Measurements from ENCODE around the gene DOC2B. TPM values are rescaled to one million over a fixed set of nuclear protein-coding genes. Genes with fewer than 3 reads are reported as not detected.

Gene DOC2B
- total and polyA plus RNA-seq, 2 experiments from 2014 or later = 0.42 to 3.8 TPM

DNA sequence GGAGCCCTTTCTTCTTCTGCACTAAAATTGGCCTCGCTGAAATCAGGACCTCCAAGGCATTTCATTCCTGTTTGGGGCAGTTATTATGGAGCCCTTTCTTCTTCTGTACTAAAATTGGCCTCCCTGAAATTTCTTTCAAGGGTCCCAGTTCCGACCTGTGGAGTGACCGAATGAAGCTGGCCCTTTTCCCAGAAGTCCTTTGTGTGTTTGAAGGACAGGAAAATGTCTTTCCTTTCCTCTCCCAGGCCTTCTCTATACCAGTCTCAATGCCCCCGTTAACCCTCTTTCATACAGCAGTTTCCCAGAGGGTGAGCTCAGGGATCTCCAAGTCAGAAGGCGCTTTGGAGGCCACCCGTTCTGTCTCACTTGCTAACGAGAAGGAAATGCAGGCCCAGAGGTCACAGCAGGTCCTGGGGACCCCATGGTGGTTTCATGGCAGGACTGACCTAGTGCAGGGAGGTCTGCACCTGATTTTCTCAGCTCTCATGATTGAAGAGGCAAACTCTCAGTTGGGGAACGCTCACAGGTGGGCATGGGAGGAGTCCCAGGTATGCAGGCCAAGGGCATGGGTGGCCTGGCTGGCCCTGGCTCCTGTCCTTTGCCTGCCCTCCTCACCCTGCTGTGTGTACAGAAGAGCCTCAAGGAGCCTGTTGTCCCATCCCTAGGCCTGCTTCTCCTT is 37.1 kb upstream of the DOC2B start:
- peaks cover 7% of the 10 kb centered on the region; the same call in 1 of the 3 replicates for H3K36me3 Mint-ChIP-seq (ENCODE audit: low read depth)
- no peak for ATAC-seq
- H2AFZ ChIP-seq = no peak overlapping the region

More for the DNA sequence above, 37.1 kb upstream of the DOC2B start:
- Histone ChIP-seq H3K4me3 (no peak overlapping the region), H3K4me2 (no peak overlapping the region), H3K27ac (ENCODE audit: low read depth) (no peak overlapping the region), H3K27me3 (ENCODE audit: insufficient read depth) (no peaks in the 10 kb centered on the region), H3K9me2 (ENCODE audit: insufficient read depth) (peaks cover 4% of the 10 kb centered on the region; the same call in 1 of the 2 replicates), H3K79me2 (replicated peaks; ENCODE audit: insufficient read depth) (no peaks in the 10 kb centered on the region), H3F3A (replicated peaks; ENCODE audit: low read depth) (no peaks in the 10 kb centered on the region), H4K20me1 (replicated peaks; ENCODE audit: insufficient read depth) (no peaks in the 10 kb centered on the region), H3K4me1 (ENCODE audit: insufficient read depth) (peaks cover 9% of the 10 kb centered on the region), H3K36me3 (ENCODE audit: insufficient read depth) (no peaks in the 10 kb centered on the region)
- H3K4me3 Mint-ChIP-seq = no peak overlapping the region
- no peak for DNase-seq (ENCODE audit: low spot score)
- no peaks in the 10 kb centered on the region; the same call in 2 of the 3 replicates for H3K9me3 Mint-ChIP-seq
- H3K27me3 Mint-ChIP-seq (ENCODE audit: insufficient read depth, low read depth, poor library complexity) = peaks cover 4% of the 10 kb centered on the region
- TF ChIP-seq, protein P1, sequence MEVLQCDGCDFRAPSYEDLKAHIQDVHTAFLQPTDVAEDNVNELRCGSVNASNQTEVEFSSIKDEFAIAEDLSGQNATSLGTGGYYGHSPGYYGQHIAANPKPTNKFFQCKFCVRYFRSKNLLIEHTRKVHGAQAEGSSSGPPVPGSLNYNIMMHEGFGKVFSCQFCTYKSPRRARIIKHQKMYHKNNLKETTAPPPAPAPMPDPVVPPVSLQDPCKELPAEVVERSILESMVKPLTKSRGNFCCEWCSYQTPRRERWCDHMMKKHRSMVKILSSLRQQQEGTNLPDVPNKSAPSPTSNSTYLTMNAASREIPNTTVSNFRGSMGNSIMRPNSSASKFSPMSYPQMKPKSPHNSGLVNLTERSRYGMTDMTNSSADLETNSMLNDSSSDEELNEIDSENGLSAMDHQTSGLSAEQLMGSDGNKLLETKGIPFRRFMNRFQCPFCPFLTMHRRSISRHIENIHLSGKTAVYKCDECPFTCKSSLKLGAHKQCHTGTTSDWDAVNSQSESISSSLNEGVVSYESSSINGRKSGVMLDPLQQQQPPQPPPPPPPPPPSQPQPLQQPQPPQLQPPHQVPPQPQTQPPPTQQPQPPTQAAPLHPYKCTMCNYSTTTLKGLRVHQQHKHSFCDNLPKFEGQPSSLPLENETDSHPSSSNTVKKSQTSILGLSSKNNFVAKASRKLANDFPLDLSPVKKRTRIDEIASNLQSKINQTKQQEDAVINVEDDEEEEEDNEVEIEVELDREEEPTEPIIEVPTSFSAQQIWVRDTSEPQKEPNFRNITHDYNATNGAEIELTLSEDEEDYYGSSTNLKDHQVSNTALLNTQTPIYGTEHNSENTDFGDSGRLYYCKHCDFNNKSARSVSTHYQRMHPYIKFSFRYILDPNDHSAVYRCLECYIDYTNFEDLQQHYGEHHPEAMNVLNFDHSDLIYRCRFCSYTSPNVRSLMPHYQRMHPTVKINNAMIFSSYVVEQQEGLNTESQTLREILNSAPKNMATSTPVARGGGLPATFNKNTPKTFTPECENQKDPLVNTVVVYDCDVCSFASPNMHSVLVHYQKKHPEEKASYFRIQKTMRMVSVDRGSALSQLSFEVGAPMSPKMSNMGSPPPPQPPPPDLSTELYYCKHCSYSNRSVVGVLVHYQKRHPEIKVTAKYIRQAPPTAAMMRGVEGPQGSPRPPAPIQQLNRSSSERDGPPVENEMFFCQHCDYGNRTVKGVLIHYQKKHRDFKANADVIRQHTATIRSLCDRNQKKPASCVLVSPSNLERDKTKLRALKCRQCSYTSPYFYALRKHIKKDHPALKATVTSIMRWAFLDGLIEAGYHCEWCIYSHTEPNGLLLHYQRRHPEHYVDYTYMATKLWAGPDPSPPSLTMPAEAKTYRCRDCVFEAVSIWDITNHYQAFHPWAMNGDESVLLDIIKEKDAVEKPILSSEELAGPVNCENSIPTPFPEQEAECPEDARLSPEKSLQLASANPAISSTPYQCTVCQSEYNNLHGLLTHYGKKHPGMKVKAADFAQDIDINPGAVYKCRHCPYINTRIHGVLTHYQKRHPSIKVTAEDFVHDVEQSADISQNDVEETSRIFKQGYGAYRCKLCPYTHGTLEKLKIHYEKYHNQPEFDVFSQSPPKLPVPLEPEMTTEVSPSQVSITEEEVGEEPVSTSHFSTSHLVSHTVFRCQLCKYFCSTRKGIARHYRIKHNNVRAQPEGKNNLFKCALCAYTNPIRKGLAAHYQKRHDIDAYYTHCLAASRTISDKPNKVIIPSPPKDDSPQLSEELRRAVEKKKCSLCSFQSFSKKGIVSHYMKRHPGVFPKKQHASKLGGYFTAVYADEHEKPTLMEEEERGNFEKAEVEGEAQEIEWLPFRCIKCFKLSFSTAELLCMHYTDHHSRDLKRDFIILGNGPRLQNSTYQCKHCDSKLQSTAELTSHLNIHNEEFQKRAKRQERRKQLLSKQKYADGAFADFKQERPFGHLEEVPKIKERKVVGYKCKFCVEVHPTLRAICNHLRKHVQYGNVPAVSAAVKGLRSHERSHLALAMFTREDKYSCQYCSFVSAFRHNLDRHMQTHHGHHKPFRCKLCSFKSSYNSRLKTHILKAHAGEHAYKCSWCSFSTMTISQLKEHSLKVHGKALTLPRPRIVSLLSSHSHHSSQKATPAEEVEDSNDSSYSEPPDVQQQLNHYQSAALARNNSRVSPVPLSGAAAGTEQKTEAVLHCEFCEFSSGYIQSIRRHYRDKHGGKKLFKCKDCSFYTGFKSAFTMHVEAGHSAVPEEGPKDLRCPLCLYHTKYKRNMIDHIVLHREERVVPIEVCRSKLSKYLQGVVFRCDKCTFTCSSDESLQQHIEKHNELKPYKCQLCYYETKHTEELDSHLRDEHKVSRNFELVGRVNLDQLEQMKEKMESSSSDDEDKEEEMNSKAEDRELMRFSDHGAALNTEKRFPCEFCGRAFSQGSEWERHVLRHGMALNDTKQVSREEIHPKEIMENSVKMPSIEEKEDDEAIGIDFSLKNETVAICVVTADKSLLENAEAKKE (CRISPR knock-in tag; IDR thresholded peaks at IDR 0.05) = no peak
- TF ChIP-seq ZNF114 (CRISPR knock-in tag; IDR thresholded peaks at IDR 0.05) = no peak
- peaks cover 4% of the 10 kb centered on the region; the same call in 1 of the 3 replicates for H3K4me1 Mint-ChIP-seq
- H3K27ac Mint-ChIP-seq = no peak overlapping the region

Measured in GM23338 (cell line).